ENCODE results near the gene NXNL1. TPM values are rescaled to one million over a fixed set of nuclear protein-coding genes. Genes with fewer than 3 reads are reported as not detected.
A peak's percentile ranks its signal among the peaks of the same experiment; 100 is the strongest.

Gene NXNL1
- total RNA-seq, 4 donors from 2014 or later = not detected

DNA sequence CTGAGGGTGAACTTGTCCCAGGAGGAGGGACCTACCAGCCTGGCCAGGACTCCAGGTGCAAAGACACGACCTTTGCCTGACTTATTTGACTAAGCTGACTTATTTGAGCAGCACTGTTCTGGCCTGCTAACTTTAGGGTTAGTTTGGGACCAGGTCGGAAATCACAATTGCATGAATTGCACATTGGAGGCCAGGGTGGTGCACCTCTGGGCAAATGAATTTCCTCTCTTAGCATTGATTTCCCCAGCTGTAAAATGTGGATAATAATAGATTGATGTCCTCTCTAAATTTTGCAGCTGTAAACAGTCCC lies 53.9 kb downstream of the NXNL1 start:
- H3K27me3 ChIP-seq = peaks cover 15% of the 10 kb centered on the region
- H3K4me3 ChIP-seq = peak overlapping the region in 1 of 2 donors; percentile 49
- TF ChIP-seq POLR2AphosphoS5 (IDR thresholded peaks at IDR 0.05) (no peak), POLR2A (IDR thresholded peaks at IDR 0.05) (no peak), EP300 (IDR thresholded peaks at IDR 0.05) (no peak)
- TF ChIP-seq, protein P1, sequence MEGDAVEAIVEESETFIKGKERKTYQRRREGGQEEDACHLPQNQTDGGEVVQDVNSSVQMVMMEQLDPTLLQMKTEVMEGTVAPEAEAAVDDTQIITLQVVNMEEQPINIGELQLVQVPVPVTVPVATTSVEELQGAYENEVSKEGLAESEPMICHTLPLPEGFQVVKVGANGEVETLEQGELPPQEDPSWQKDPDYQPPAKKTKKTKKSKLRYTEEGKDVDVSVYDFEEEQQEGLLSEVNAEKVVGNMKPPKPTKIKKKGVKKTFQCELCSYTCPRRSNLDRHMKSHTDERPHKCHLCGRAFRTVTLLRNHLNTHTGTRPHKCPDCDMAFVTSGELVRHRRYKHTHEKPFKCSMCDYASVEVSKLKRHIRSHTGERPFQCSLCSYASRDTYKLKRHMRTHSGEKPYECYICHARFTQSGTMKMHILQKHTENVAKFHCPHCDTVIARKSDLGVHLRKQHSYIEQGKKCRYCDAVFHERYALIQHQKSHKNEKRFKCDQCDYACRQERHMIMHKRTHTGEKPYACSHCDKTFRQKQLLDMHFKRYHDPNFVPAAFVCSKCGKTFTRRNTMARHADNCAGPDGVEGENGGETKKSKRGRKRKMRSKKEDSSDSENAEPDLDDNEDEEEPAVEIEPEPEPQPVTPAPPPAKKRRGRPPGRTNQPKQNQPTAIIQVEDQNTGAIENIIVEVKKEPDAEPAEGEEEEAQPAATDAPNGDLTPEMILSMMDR (IDR thresholded peaks at IDR 0.05) = no peak
- peaks cover 0 to 5% of the 10 kb centered on the region in 2 donors for H3K36me3 ChIP-seq
- peak overlapping the region in 3 of 4 donors; percentile 72 to 78 (median 72) for H3K27ac ChIP-seq
- no peaks in the 10 kb centered on the region for H3K9me3 ChIP-seq
- 40% methylated on average over 2 of the region's 2 CpGs; no CpG with 5 or more reads in 1 of the 2 donors for WGBS, 2 donors (ENCODE audit: low coverage in 1 of 2)
- peaks cover 0 to 38% (median 0%) of the 10 kb centered on the region in 3 donors for H3K4me1 ChIP-seq
- no peak for ATAC-seq

DNA sequence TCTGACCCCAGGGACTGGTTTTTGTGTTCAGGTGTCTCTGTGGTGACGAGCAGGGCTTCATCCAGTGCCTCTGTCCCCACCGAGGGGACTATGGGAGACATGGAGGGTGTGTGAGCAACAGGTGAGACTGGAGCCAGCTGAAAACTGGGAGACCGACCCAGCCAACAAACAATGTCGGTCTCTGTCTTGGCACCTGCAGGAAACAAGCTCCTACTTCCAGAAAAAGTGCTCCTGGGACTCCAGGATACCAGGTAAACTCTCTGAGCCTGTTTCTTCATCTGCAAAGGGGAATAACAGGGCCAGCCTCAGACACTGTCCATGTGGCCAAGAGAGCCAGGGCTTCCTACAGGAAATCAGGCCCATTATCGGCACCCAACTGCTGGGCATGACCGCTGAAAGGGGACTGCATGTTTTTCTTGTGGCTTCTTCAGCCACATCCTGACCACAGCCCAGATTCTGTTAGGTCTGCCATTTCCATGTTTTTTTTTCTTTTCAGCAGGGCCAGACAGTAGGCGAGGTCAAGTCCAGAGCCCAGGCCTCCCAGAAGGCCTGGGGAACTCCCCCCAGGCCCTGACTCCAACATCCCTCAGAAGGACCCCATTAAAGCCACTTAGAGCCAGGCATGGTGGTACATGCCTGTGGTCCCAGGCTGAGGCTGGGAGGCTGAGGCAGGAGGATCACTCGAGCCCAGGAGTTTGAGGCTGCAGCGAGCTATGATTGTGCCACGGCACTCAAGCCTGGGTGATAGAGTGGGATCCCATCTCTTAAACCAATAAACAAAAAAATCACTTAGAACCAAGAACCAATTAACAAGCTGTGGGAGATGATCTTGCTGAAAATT lies 54.5 kb downstream of the NXNL1 start:
- Histone ChIP-seq H3K27me3 (peaks cover 21% of the 10 kb centered on the region), H3K36me3 (peaks cover 0 to 5% of the 10 kb centered on the region in 2 donors), H3K27ac (peak overlapping the region in 3 of 4 donors; percentile 72 to 78 (median 72)), H3K4me1 (peaks cover 0 to 37% (median 0%) of the 10 kb centered on the region in 3 donors), H3K9me3 (no peaks in the 10 kb centered on the region), H3K4me3 (peak overlapping the region; percentile 2 to 49)
- TF ChIP-seq EP300 (IDR thresholded peaks at IDR 0.05) (no peak), POLR2A (IDR thresholded peaks at IDR 0.05) (no peak), POLR2AphosphoS5 (IDR thresholded peaks at IDR 0.05) (no peak)
- TF ChIP-seq, protein P1 (IDR thresholded peaks at IDR 0.05) = no peak
- no peak for ATAC-seq
- 40 to 73% methylated on average over 1 to 2 of the region's 10 CpGs for WGBS, 2 donors (ENCODE audit: low coverage in 1 of 2)

Other genes with a start within 250 kb of the NXNL1 start
- gene USE1, start 245.6 kb downstream of the NXNL1 start, total RNA-seq = 10 to 100 TPM; 11.3 to 24.0 (median 17.9) TPM
- 10 to 100 TPM in 1 of 4 donors, 1 to 10 TPM in 3; 3.5 to 15.1 (median 6.5) TPM for gene OCEL1, start 234.7 kb downstream of the NXNL1 start, total RNA-seq
- gene NR2F6, start 215.0 kb downstream of the NXNL1 start, total RNA-seq = 10 to 100 TPM; 33.9 to 71.9 (median 60.2) TPM
- 1 to 10 TPM; 4.6 to 9.6 (median 5.1) TPM for gene USHBP1, start 196.2 kb downstream of the NXNL1 start, total RNA-seq
- 10 to 100 TPM; 62.6 to 91.8 (median 81.9) TPM for gene BABAM1, start 193.5 kb downstream of the NXNL1 start, total RNA-seq
- under 1 TPM in 2 of 4 donors, not detected in 2; 0.39 to 0.81 TPM for gene ANKLE1, start 179.0 kb downstream of the NXNL1 start, total RNA-seq
- gene ABHD8, start 157.5 kb downstream of the NXNL1 start, total RNA-seq = 10 to 100 TPM; 13.2 to 34.4 (median 24.3) TPM
- gene MRPL34, start 155.1 kb downstream of the NXNL1 start, total RNA-seq = 100 to 1,000 TPM in 3 of 4 donors, 10 to 100 TPM in 1; 95.0 to 175 (median 113) TPM
- gene DDA1, start 151.4 kb downstream of the NXNL1 start, total RNA-seq = 10 to 100 TPM; 13.2 to 58.5 (median 19.9) TPM
- 1 to 10 TPM; 1.3 to 6.2 (median 4.2) TPM for gene ANO8, start 126.1 kb downstream of the NXNL1 start, total RNA-seq
- 10 to 100 TPM in 3 of 4 donors, 1 to 10 TPM in 1; 9.3 to 20.2 (median 15.6) TPM for gene GTPBP3, start 123.4 kb downstream of the NXNL1 start, total RNA-seq
- gene PLVAP, start 83.6 kb downstream of the NXNL1 start, total RNA-seq = 100 to 1,000 TPM in 1 of 4 donors, 10 to 100 TPM in 3; 41.4 to 110 (median 67.9) TPM
- not detected for gene CCDC194, start 66.7 kb downstream of the NXNL1 start, total RNA-seq
- 100 to 1,000 TPM in 1 of 4 donors, 10 to 100 TPM in 3; 36.6 to 196 (median 40.7) TPM for gene BST2, start 55.3 kb downstream of the NXNL1 start, total RNA-seq
- gene MVB12A, start 40.9 kb downstream of the NXNL1 start, total RNA-seq = 10 to 100 TPM; 30.8 to 44.7 (median 37.7) TPM
- 1 to 10 TPM in 1 of 4 donors, under 1 TPM in 1, not detected in 2; 0.46 to 1.3 TPM for gene TMEM221, start 12.3 kb downstream of the NXNL1 start, total RNA-seq
- 10 to 100 TPM; 17.1 to 21.3 (median 19.6) TPM for gene SLC27A1, start 9.6 kb upstream of the NXNL1 start, total RNA-seq
- 10 to 100 TPM; 35.0 to 48.7 (median 39.9) TPM for gene PGLS, start 50.7 kb upstream of the NXNL1 start, total RNA-seq
- gene COLGALT1, start 94.7 kb upstream of the NXNL1 start, total RNA-seq = 10 to 100 TPM; 54.7 to 78.9 (median 61.2) TPM
- gene UNC13A, start 227.4 kb upstream of the NXNL1 start, total RNA-seq = under 1 TPM; under 0.01 to 0.40 (median 0.15) TPM